ES-I3 (cell line): ENCODE measurements around the gene QPCT.
"Not testable (repeated sequence)": the region's sequence is repeated elsewhere in the genome, so short reads cannot be mapped to it uniquely, and the experiment has no call there.

Experiments used
- H3K36me3 ChIP-seq: 2 replicates; pipeline ENCODE4 v1.6.1; 2013; ENCODE audit warnings: mild to moderate bottlenecking, low read length, control low read depth, moderate library complexity; ENCODE audit not compliant: insufficient read depth
- H3K4me1 ChIP-seq: 2 replicates; pipeline ENCODE4 v1.6.1; 2013; ENCODE audit warnings: mild to moderate bottlenecking, control low read depth, low read length; ENCODE audit not compliant: insufficient read depth
- H3K9ac ChIP-seq: 2 replicates; pipeline ENCODE4 v1.6.1; 2013; ENCODE audit warnings: low read depth, mild to moderate bottlenecking, low read length, moderate library complexity
- H3K9me3 ChIP-seq: 2 replicates; pipeline ENCODE4 v1.6.1; 2013; ENCODE audit warnings: mild to moderate bottlenecking, low read length, moderate library complexity; ENCODE audit not compliant: control insufficient read depth, insufficient read depth

Gene QPCT

DNA sequence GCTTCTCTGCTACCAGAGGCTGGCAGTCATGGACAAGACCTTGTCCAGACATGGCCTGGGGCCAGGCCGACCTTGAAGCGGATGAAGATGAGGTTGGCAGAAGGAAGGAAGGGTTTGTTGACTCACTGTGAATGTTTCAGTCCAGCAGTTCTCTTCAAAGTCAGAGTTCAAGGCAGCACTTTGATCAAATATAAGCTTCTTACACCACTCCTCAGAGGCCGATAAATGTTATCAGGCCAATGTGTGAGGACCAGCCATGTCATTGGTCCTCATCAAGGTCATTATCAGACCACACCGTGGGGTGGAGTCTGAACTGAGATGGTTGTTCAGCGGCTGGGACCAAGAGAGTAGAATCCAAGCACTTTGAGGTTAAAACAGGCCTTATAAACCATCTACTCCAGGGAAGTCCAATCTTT is 35.5 kb downstream of the QPCT start:
- Histone ChIP-seq H3K9ac (no peak overlapping the region), H3K9me3 (no peaks in the 10 kb centered on the region), H3K36me3 (no peaks in the 10 kb centered on the region), H3K4me1 (peaks cover 4% of the 10 kb centered on the region; the same call in 1 of the 2 replicates)

GRCh38 chr2:37380787-37381186 is 36.4 kb downstream of the QPCT start:
- not testable (repeated sequence) for H3K36me3 ChIP-seq, H3K4me1 ChIP-seq, H3K9me3 ChIP-seq, H3K9ac ChIP-seq

- H3K36me3 ChIP-seq, H3K9ac ChIP-seq, H3K4me1 ChIP-seq, H3K9me3 ChIP-seq: not testable (repeated sequence)
These were observed 39.8 kb downstream of the QPCT start for GRCh38 chr2:37384261-37384660.

- no peaks in the 10 kb centered on the region for H3K36me3 ChIP-seq
- no peak overlapping the region for H3K9ac ChIP-seq
- peaks cover 21% of the 10 kb centered on the region for H3K4me1 ChIP-seq
- no peaks in the 10 kb centered on the region for H3K9me3 ChIP-seq
These were observed 42.9 kb downstream of the QPCT start for GRCh38 chr2:37387148-37387835.

DNA sequence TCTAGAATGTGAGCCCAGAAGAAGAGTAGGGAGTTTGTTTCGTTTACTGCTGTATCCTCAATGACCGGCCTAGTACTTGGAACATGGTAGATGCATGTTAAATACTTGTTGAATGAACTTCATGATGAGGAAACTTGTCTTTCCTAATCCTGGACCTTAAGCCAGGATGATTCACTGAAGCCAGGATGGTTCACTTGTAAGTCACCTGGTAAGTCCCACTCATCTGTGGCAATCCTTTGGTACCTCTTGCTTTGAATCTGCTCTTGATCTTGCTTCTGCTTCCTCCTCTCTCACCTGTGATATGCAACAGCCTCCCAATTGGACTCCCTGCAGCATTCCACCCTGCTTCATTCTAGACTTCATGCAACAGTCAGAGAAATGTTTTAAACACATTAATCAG is 43.6 kb downstream of the QPCT start:
- no peaks in the 10 kb centered on the region for H3K36me3 ChIP-seq
- no peak overlapping the region for H3K9ac ChIP-seq
- H3K9me3 ChIP-seq: no peaks in the 10 kb centered on the region
- H3K4me1 ChIP-seq: peaks cover 21% of the 10 kb centered on the region

DNA sequence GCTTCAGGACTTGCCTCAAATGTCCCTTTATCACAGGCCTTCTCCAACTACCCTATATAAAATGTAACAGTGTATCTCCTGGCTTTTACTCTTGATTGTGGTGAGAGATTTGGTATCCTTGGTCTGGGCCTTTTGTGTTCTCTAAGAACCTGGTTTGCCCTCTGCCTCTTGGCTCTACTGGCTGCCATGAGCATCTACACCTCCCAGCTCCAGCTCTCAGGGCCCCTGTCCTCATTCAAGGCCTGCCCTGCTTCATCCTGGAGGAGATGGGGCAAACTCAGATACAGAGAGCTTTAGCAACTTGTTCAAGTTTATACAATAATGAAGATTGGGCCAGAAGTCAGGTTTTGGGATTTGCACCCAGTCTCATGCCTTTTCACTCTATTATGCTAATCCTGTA is 45.0 kb downstream of the QPCT start:
- Histone ChIP-seq H3K36me3 (no peaks in the 10 kb centered on the region), H3K4me1 (peaks cover 21% of the 10 kb centered on the region), H3K9ac (no peak overlapping the region), H3K9me3 (no peaks in the 10 kb centered on the region)

DNA sequence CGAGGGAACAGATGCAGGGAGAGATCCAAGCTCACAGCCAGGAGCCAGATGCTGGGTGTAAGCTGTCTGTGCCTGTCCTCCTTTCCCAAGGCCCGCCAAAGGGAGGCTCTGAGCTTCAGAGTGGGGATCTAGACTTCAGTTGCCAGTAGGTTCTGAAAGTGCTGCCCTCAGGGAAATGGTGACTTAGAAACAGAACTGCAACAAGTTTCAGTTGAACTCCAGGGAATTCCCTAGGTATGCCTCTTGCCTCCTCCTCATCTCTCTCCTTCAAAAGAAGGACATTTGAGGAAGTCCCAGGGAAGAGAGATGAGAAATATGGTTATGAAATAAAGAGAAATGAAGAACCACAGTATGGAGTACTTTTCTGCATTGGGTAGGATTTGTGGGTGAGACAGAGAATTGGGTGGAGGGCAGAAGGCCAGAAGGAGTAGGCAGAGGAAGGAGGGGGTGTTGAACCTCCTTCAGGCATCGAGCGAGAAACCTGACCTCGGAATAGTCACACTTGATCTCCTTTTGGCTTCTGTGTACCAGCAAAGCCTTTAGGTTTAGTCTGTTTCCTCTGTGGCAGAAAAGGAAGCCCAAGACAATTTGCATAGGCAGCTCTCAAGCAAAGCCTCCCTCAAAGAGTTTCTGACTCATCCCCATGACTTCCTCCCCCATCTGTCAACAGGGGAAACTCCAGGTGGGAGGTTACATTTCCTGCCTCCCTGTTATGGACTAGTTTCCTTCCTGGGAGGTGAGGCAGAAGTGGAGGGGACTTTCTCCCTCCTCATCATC is 45.7 kb downstream of the QPCT start:
- H3K9ac ChIP-seq: no peak overlapping the region
- no peaks in the 10 kb centered on the region for H3K36me3 ChIP-seq
- H3K9me3 ChIP-seq: no peaks in the 10 kb centered on the region
- H3K4me1 ChIP-seq: peaks cover 21% of the 10 kb centered on the region

GRCh38 chr2:37390777-37391176 is 46.3 kb downstream of the QPCT start:
- no peaks in the 10 kb centered on the region for H3K36me3 ChIP-seq
- H3K4me1 ChIP-seq: peaks cover 21% of the 10 kb centered on the region
- no peaks in the 10 kb centered on the region for H3K9me3 ChIP-seq
- no peak overlapping the region for H3K9ac ChIP-seq

- H3K9ac ChIP-seq: no peak overlapping the region
- H3K36me3 ChIP-seq: no peaks in the 10 kb centered on the region
- peaks cover 21% of the 10 kb centered on the region for H3K4me1 ChIP-seq
- no peaks in the 10 kb centered on the region for H3K9me3 ChIP-seq
These were observed 47.3 kb downstream of the QPCT start for GRCh38 chr2:37391711-37392110.

GRCh38 chr2:37392428-37392827 is 48.0 kb downstream of the QPCT start:
- H3K4me1 ChIP-seq: peaks cover 21% of the 10 kb centered on the region
- H3K9me3 ChIP-seq: no peaks in the 10 kb centered on the region
- no peaks in the 10 kb centered on the region for H3K36me3 ChIP-seq
- H3K9ac ChIP-seq: no peak overlapping the region

- Histone ChIP-seq H3K36me3 (no peaks in the 10 kb centered on the region), H3K4me1 (peaks cover 20% of the 10 kb centered on the region), H3K9me3 (no peaks in the 10 kb centered on the region), H3K9ac (no peak overlapping the region)
These were observed 49.8 kb downstream of the QPCT start for GRCh38 chr2:37394263-37394662.

GRCh38 chr2:37394796-37395555 is 50.5 kb downstream of the QPCT start:
- peaks cover 13% of the 10 kb centered on the region for H3K4me1 ChIP-seq
- H3K36me3 ChIP-seq: no peaks in the 10 kb centered on the region
- no peak overlapping the region for H3K9ac ChIP-seq
- H3K9me3 ChIP-seq: no peaks in the 10 kb centered on the region

DNA sequence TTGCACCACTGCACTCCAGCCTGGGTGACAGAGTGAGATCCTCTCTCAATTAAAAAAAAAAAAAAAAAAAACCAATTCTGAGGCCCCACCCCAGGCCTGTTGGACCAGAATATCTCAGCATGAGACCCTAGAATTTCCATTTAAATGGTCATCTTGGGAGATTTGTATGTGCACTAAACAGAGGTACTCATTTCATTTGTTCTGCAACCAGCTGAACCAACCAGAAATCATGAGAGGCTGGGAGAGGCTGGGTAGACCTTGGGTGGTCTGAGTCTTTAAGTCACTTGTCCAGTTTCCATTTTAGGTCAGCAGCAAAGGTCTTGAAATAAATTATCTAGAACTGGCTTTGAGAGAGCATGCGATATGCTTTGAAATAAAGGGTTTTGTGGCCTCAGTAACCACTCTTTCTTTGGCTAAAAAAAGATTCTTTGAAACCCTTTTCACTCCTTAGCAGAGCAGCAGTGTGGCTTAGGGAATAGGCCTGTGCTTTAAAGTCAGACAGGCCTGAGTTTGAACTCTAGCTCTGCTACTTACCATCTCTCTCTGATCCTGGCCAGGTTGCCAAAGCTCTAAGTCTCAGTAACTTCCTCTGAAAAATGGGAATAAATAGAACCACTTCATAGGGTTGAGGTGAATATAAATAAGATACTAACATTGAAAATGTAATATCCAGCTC is 52.6 kb downstream of the QPCT start:
- Histone ChIP-seq H3K9me3 (no peaks in the 10 kb centered on the region), H3K4me1 (no peaks in the 10 kb centered on the region; the same call in 1 of the 2 replicates), H3K9ac (no peak overlapping the region), H3K36me3 (no peaks in the 10 kb centered on the region)

DNA sequence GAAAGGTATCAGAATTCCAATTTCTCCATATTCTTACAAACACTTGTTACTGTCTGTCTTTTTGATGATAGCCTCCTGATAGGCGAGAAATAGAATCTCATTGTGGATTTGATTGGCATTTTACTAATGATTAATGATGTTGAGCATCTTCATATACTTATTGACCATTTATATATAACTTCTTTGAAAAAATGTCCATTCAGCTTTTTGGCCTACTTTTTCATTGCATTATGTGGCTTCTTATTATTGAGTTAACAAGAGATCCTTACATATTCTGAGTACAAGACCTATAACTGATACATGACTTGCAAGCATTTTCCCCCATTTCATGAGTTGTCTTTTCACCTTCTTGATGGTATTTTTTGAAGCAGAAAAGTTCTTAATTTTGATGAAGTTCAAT is 54.6 kb downstream of the QPCT start:
- Histone ChIP-seq H3K4me1 (no peaks in the 10 kb centered on the region; the same call in 1 of the 2 replicates), H3K9ac (no peak overlapping the region), H3K9me3 (no peaks in the 10 kb centered on the region), H3K36me3 (no peaks in the 10 kb centered on the region)
